Measurements from ENCODE around the gene TMEM272. TPM values are rescaled to one million over a fixed set of nuclear protein-coding genes. Genes with fewer than 3 reads are reported as not detected.

Gene TMEM272
- total RNA-seq, 1 donor from 2014 or later = 0.26 TPM

DNA sequence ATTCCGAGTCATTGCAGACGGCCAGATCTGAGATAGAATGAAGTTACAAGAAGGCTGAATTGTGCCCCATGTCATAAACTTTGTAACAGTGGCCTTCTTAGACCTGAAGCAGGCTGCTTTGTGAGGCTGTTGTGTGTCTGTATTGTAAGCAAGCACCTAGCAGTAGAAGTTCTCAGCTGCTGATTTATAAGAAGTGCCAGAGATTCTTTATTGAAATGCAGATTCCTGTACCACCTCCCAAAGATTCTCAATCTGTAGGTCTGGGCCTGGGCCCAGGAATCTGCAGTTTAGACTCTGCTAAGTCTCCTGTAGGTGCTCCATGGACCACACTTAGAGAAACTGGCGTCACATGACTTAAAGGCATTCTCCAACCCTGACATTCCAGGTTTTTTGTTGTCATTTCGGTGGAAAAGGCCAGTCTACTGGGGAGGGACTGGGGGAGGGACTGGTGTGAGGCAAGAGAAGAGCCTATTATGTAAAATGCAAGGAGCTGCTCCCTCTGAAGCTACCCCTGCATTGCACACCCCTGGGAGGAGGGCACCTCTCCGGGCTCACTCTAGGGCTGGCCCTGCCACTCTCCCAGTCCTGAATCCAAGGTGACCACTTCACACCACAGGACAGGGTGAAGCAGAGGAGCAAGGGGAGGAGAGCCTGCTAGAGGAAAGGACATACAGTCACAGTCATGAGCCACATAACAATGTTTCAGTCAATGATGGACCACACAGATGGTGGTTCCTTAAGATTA is 769 bp upstream of the TMEM272 start:
- H3K36me3 Mint-ChIP-seq (ENCODE audit: low read depth) = no peaks in the 10 kb centered on the region
- H3K4me1 Mint-ChIP-seq (ENCODE audit: low read depth) = peaks cover 12% of the 10 kb centered on the region
- no peaks in the 10 kb centered on the region for H3K9me3 Mint-ChIP-seq
- intact Hi-C loops (cut with micrococcal nuclease) = loop anchor here (1.0 to 5.0 kb wide), 3 partner anchors 30 to 282 kb away; partner anchors contain the start of genes DHRS12 and NEK5
- no peak overlapping the region for H3K27ac Mint-ChIP-seq
- no peak overlapping the region for H3K4me3 Mint-ChIP-seq
- no peak for DNase-seq (ENCODE audit: low spot score)
- peaks cover 12% of the 10 kb centered on the region for H3K27me3 Mint-ChIP-seq (ENCODE audit: insufficient read depth)

GRCh38 chr13:51843529-51843928 is 1.4 kb downstream of the TMEM272 start:
- Mint-ChIP-seq H3K27me3 (ENCODE audit: insufficient read depth) (peaks cover 12% of the 10 kb centered on the region), H3K4me1 (ENCODE audit: low read depth) (peaks cover 13% of the 10 kb centered on the region), H3K36me3 (ENCODE audit: low read depth) (no peaks in the 10 kb centered on the region), H3K4me3 (no peak overlapping the region), H3K27ac (no peak overlapping the region), H3K9me3 (no peaks in the 10 kb centered on the region)
- intact Hi-C loops (cut with micrococcal nuclease) = no loop called here
- DNase-seq (ENCODE audit: low spot score) = no peak

GRCh38 chr13:51841732-51842131 is 3.2 kb downstream of the TMEM272 start:
- H3K27ac Mint-ChIP-seq = no peak overlapping the region
- H3K9me3 Mint-ChIP-seq = no peaks in the 10 kb centered on the region
- no peak overlapping the region for H3K4me3 Mint-ChIP-seq
- H3K36me3 Mint-ChIP-seq (ENCODE audit: low read depth) = no peaks in the 10 kb centered on the region
- intact Hi-C loops (cut with micrococcal nuclease) = no loop called here
- H3K4me1 Mint-ChIP-seq (ENCODE audit: low read depth) = peaks cover 31% of the 10 kb centered on the region
- H3K27me3 Mint-ChIP-seq (ENCODE audit: insufficient read depth) = peaks cover 12% of the 10 kb centered on the region
- no peak for DNase-seq (ENCODE audit: low spot score)

GRCh38 chr13:51840917-51841316 is 4.1 kb downstream of the TMEM272 start:
- no peak for DNase-seq (ENCODE audit: low spot score)
- intact Hi-C loops (cut with micrococcal nuclease) = no loop called here
- no peak overlapping the region for H3K4me3 Mint-ChIP-seq
- no peak overlapping the region for H3K27ac Mint-ChIP-seq
- H3K9me3 Mint-ChIP-seq = no peaks in the 10 kb centered on the region
- peaks cover 36% of the 10 kb centered on the region for H3K4me1 Mint-ChIP-seq (ENCODE audit: low read depth)
- no peaks in the 10 kb centered on the region for H3K36me3 Mint-ChIP-seq (ENCODE audit: low read depth)
- H3K27me3 Mint-ChIP-seq (ENCODE audit: insufficient read depth) = peaks cover 12% of the 10 kb centered on the region

DNA sequence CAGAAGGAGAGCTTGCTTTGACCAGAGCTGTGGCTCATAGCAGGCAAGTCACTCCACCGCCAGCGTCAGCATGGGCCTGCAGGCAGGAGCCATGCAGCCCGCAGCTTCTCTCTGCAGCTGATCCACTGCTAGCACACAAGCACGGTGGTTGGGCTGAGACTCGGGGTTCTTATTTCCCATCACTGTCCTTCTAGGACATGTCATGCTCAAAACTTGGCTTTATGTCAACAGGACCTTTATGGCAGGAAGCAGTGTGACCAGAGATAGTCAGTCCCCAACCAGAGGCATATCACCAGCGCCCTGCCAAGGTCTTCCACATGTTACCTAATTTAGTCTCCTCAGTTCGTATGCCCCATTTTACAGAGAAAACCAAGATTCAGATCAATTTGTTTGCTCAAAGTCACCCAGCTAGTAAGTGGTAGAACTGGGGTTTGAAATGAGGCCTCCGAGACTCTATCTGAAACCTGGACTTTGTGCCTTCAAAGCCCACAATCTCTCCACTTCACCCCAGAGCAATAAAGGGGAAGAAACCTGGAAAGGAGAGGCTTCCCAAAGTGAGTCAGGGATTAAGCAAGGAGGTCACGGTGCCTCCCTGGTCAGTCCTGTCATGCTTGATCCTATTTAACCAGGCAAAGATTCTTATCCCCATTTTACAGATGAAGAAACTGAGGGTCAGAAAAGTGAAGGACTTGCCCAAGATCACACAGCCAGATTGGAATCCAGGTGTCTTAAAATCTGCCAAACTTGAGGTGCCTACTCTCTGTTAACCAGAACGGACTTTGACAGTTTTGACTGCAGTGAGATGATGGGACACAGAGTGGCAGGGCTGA is 5.1 kb downstream of the TMEM272 start:
- Mint-ChIP-seq H3K27ac (no peak overlapping the region), H3K4me1 (ENCODE audit: low read depth) (peaks cover 31% of the 10 kb centered on the region), H3K4me3 (no peak overlapping the region), H3K36me3 (ENCODE audit: low read depth) (no peaks in the 10 kb centered on the region), H3K27me3 (ENCODE audit: insufficient read depth) (peaks cover 11% of the 10 kb centered on the region), H3K9me3 (no peaks in the 10 kb centered on the region)
- intact Hi-C loops (cut with micrococcal nuclease) = no loop called here
- DNase-seq (ENCODE audit: low spot score) = no peak

GRCh38 chr13:51838240-51838846 is 6.6 kb downstream of the TMEM272 start:
- intact Hi-C loops (cut with micrococcal nuclease) = no loop called here
- Mint-ChIP-seq H3K36me3 (ENCODE audit: low read depth) (no peaks in the 10 kb centered on the region), H3K27me3 (ENCODE audit: insufficient read depth) (no peaks in the 10 kb centered on the region), H3K27ac (no peak overlapping the region), H3K4me1 (ENCODE audit: low read depth) (peaks cover 23% of the 10 kb centered on the region), H3K9me3 (no peaks in the 10 kb centered on the region), H3K4me3 (no peak overlapping the region)
- no peak for DNase-seq (ENCODE audit: low spot score)

DNA sequence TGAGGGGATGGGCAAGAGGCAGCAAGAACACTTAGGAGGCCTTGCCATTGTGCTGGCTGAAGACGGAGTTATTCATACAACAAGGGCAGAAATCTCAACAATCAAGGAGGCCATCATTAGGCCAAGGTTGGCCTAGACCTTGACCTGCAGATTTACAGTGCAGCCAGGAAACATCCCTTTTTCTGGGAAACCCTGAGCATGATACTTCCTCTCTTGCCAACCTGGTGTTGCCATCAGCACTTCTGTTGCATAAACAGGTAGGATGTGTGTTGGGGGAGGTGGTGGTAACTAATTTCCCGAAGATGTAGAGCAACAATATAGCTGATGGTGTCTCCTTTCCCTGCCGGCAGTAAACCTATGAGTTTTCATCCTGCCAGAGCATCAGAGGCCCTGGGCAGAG is 8.0 kb downstream of the TMEM272 start:
- Mint-ChIP-seq H3K4me3 (no peak overlapping the region), H3K4me1 (ENCODE audit: low read depth) (peaks cover 31% of the 10 kb centered on the region), H3K27me3 (ENCODE audit: insufficient read depth) (peaks cover 4% of the 10 kb centered on the region), H3K27ac (no peak overlapping the region), H3K36me3 (ENCODE audit: low read depth) (no peaks in the 10 kb centered on the region), H3K9me3 (no peaks in the 10 kb centered on the region)
- no peak for DNase-seq (ENCODE audit: low spot score)
- intact Hi-C loops (cut with micrococcal nuclease) = no loop called here

DNA sequence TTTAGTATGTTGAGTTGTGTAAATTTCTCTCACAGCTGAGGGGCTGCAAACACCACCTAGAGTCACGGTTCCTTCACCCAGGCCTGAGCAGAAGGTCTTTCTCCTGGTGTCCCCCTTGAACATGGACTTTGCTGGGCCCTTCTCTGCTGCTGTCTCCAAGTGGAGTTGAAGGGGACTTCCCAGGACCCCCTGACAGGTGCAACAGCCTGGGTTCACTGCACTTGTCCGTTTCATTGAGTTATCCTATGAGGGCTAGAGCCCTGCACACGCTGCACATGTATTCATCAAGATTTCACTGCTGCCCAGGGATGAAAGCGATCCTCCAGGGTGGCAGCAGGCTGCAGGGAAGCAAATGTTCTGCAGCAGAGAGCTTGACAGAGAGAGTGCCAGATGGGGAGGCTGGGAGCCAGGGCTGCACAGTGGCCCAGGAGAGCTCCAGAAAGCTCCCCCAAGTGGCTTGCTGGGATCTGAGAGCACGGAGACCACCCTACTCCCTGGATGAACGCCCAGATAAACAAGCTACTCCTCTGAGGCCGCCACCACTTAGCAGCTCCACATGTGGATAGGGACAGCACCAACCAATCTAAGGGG is 10.3 kb downstream of the TMEM272 start:
- Mint-ChIP-seq H3K27me3 (ENCODE audit: insufficient read depth) (peaks cover 4% of the 10 kb centered on the region), H3K36me3 (ENCODE audit: low read depth) (no peaks in the 10 kb centered on the region), H3K4me3 (no peak overlapping the region), H3K27ac (no peak overlapping the region), H3K9me3 (no peaks in the 10 kb centered on the region), H3K4me1 (ENCODE audit: low read depth) (peaks cover 37% of the 10 kb centered on the region)
- DNase-seq (ENCODE audit: low spot score) = no peak
- intact Hi-C loops (cut with micrococcal nuclease) = no loop called here

- Mint-ChIP-seq H3K4me1 (ENCODE audit: low read depth) (peaks cover 37% of the 10 kb centered on the region), H3K27ac (no peak overlapping the region)
- intact Hi-C loops (cut with micrococcal nuclease) = no loop called here
Observed at GRCh38 chr13:51833980-51834379, 11.0 kb downstream of the TMEM272 start.

DNA sequence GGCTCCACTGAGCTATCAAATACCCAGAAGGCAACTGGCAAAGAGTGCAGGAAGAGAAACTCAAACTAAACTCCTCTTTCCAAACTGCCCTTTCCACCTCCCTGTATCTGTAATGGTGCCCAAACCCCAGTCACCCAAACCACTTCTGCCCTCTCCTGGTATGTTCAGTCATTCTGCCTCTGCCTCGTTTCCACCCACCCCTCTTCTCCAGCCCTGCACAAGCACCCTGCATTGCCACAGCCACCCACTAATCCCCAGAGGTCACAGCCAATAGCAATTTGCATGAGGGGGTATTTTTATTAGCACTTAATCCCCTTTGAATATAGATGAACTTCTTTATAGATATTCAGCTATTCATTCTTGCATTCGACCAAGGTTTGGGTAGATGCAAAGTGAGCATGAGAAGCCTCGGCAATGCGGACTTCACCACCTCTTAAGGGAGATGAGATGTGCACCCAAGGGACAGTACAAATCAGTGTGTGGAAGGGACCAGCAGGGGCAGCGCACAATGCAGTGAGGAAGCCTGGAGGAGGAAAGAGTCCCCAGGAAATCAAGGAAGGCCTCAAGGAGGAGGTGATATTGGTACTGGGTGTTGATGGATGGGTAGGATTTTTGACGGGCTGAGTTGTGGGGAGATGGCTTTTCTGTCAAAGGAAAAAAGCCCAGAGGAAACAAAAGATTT is 12.4 kb downstream of the TMEM272 start:
- no peak overlapping the region for H3K27ac Mint-ChIP-seq
- H3K36me3 Mint-ChIP-seq (ENCODE audit: low read depth) = no peaks in the 10 kb centered on the region
- no peak overlapping the region for H3K4me3 Mint-ChIP-seq
- no peak for DNase-seq (ENCODE audit: low spot score)
- H3K9me3 Mint-ChIP-seq = no peaks in the 10 kb centered on the region
- H3K27me3 Mint-ChIP-seq (ENCODE audit: insufficient read depth) = peaks cover 8% of the 10 kb centered on the region
- peaks cover 38% of the 10 kb centered on the region for H3K4me1 Mint-ChIP-seq (ENCODE audit: low read depth)
- intact Hi-C loops (cut with micrococcal nuclease) = loop anchor here (1.0 kb wide), 2 partner anchors 17 to 397 kb away; no protein-coding TSS in a partner anchor

More at GRCh38 chr13:51833980-51834379, 11.0 kb downstream of the TMEM272 start:
- Mint-ChIP-seq H3K9me3 (no peaks in the 10 kb centered on the region), H3K4me3 (no peak overlapping the region), H3K27me3 (ENCODE audit: insufficient read depth) (peaks cover 4% of the 10 kb centered on the region), H3K36me3 (ENCODE audit: low read depth) (no peaks in the 10 kb centered on the region)
- DNase-seq (ENCODE audit: low spot score) = no peak

DNA sequence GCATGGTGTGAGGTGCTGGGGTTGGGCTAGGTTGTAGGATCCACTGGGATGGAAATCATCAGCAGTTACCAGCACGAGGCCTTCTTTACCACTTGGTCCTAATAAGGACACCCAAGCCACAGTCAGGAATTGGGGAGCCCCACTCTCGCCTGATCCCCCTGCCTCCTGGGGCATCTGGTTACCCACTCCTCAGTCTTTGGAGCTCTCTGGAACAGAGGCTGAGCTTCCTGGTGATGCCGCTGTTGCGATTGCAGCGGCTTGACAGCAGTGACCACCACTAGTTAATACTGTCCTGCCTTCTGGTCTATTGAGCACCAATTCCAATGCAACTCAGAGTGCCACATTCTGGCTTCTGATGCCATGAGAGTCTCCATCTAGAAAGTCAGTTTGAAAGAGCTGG is 13.5 kb downstream of the TMEM272 start:
- H3K36me3 Mint-ChIP-seq (ENCODE audit: low read depth) = no peaks in the 10 kb centered on the region
- peaks cover 8% of the 10 kb centered on the region for H3K27me3 Mint-ChIP-seq (ENCODE audit: insufficient read depth)
- no peak for DNase-seq (ENCODE audit: low spot score)
- no peak overlapping the region for H3K4me3 Mint-ChIP-seq
- H3K4me1 Mint-ChIP-seq (ENCODE audit: low read depth) = peaks cover 38% of the 10 kb centered on the region
- intact Hi-C loops (cut with micrococcal nuclease) = no loop called here
- no peak overlapping the region for H3K27ac Mint-ChIP-seq
- H3K9me3 Mint-ChIP-seq = no peaks in the 10 kb centered on the region

DNA sequence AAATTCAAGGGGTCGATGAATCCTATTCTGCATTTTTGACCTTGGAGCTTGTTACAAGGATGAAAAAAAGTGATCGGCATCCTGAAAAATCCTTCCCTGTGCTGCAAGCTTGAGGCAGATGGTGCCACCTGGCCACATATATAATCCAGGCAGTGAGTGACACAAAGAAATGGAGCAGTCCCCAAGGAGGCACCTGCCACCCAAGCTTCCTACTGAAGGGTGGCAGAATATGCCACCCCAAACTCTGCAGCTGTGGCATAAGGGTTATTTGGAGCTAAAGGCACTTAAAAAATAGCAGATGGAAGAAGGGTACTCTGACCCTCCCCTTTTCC is 15.4 kb downstream of the TMEM272 start:
- H3K27me3 Mint-ChIP-seq (ENCODE audit: insufficient read depth) = peaks cover 8% of the 10 kb centered on the region
- no peaks in the 10 kb centered on the region for H3K36me3 Mint-ChIP-seq (ENCODE audit: low read depth)
- intact Hi-C loops (cut with micrococcal nuclease) = loop anchor here (5.0 kb wide), 1 partner anchor 78 kb away; no protein-coding TSS in a partner anchor
- H3K27ac Mint-ChIP-seq = no peak overlapping the region
- no peak for DNase-seq (ENCODE audit: low spot score)
- H3K4me1 Mint-ChIP-seq (ENCODE audit: low read depth) = peaks cover 56% of the 10 kb centered on the region
- H3K4me3 Mint-ChIP-seq = no peak overlapping the region
- no peaks in the 10 kb centered on the region for H3K9me3 Mint-ChIP-seq

All from activated T-helper 1 cell treated with anti-CD3 and anti-CD28 coated beads, Interleukin-12 subunit alpha, Interleukin-12 subunit beta, Interleukin-2, Interleukin-4 antibody, amounts not matched to agents 30 ng/mL and 10 ng/mL and 1 ng/mL, durations not matched to agents 14 hours and 24 hours and 36 hours (primary cell).